Midbrain (tissue), 1 donor: ENCODE results near the gene INTS11.
"Not testable (repeated sequence)": the region's sequence is repeated elsewhere in the genome, so short reads cannot be mapped to it uniquely, and the experiment has no call there.

Experiments used
- DNase-seq: peaks from one replicate; lab custom pipeline; 2025; lab: John Stamatoyannopoulos, UW

Gene INTS11

GRCh38 chr1:1329304-1330210 is 5.1 kb upstream of the INTS11 start:
- no peak for DNase-seq

GRCh38 chr1:1328254-1328653 is 3.8 kb upstream of the INTS11 start:
- no peak for DNase-seq

- DNase-seq = no peak
Observed at GRCh38 chr1:1327291-1327690, 2.8 kb upstream of the INTS11 start.

GRCh38 chr1:1326075-1326605 is 1.7 kb upstream of the INTS11 start:
- DNase-seq = no peak

GRCh38 chr1:1325288-1326074 is 1.0 kb upstream of the INTS11 start:
- DNase-seq = no peak

GRCh38 chr1:1324084-1324523 is 356 bp downstream of the INTS11 start:
- no peak for DNase-seq

- no peak for DNase-seq
Observed at GRCh38 chr1:1322952-1323351, 1.5 kb downstream of the INTS11 start.

GRCh38 chr1:1322418-1322817 is 2.0 kb downstream of the INTS11 start:
- no peak for DNase-seq

GRCh38 chr1:1321477-1321876 is 3.0 kb downstream of the INTS11 start:
- no peak for DNase-seq

GRCh38 chr1:1320666-1321448 is 3.6 kb downstream of the INTS11 start:
- DNase-seq = no peak

GRCh38 chr1:1319646-1319941 is 4.9 kb downstream of the INTS11 start:
- DNase-seq = no peak

GRCh38 chr1:1318777-1319645 is 5.4 kb downstream of the INTS11 start:
- DNase-seq = no peak

GRCh38 chr1:1318131-1318652 is 6.3 kb downstream of the INTS11 start:
- no peak for DNase-seq

GRCh38 chr1:1317420-1317819 is 7.0 kb downstream of the INTS11 start:
- no peak for DNase-seq

- DNase-seq = not testable (repeated sequence)
Observed at GRCh38 chr1:1316199-1316598, 8.3 kb downstream of the INTS11 start.

- DNase-seq = no peak
Observed at GRCh38 chr1:1315435-1315954, 9.0 kb downstream of the INTS11 start.

GRCh38 chr1:1314678-1315335 is 9.7 kb downstream of the INTS11 start:
- no peak for DNase-seq

GRCh38 chr1:1314237-1314586 is 10.2 kb downstream of the INTS11 start:
- DNase-seq = no peak

- no peak for DNase-seq
Observed at GRCh38 chr1:1313500-1314236, 10.8 kb downstream of the INTS11 start.
